Activated CD8-positive, alpha-beta memory T cell treated with anti-CD3 and anti-CD28 coated beads for 1 hour (primary cell): ENCODE measurements around the gene TPP1.

Source experiments
- DNase-seq, 2 donors: peaks; one replicate each; pipeline ENCODE4 v3.0.0-alpha.2; 2020; ENCODE audit warnings: low read depth in 1 of 2; ENCODE audit errors: extremely low read depth in 1 of 2

TPP1 gene

DNA sequence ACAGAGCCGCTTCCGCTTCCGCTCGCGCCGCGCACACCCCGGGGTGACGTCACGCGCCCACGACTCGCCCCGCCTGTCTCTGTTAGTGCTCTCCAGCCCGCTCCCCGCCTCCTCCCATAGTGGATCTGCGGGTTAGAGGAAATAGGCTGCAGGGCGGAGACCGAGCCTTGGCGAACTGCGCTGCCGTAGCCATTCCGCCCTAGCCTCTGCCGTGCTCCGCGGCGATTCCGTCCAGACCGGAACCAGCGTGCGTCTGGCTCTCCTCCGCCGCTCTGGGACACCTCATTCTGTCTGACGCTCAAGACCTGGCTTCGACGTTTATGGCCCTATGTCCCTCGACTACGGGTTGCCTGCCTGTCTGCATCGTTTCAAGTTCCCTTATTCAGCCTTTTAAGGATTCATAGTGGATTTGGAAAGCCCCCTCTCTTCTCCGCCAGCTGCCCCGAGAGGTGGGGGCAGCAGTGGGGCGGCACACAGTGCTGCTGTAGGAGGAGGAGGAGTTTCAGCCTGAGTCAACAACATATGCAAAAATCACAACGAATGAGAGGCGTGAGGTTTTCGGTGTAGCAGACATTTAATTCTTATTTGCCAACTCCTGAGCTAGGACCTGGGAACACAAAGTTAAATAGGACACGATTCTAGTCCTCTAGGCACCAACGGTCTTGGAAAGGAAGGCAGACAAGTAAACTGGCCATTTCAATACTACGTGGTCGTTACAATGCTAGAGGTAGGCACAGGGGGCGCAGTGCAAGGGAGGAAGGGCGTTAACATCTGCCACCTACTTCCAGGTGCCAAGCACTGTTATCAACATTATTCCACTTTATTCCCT is 6.8 kb downstream of the TPP1 start, which contains the start of gene TAF10:
TAF10 (minus strand) TSS at position 4 of the 829 bp plus-strand sequence. CDS start 27 bp downstream, outside the sequence.
- DNase-seq: peak; percentile 92 to 95

DNA sequence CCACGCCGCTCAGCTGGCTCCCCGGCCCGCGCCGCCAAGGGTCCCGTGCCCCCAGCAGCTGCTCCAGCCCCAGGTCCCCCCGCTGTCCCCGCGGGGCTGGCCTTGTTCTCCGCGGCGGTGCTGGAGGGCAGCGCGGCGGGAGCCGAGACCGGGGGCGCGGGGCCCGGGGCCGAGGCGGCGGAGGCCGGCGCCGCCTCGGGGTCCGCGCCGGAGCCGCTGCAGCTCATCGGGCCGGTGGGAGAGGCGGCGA is 7.3 kb downstream of the TPP1 start:
- no peak for DNase-seq

DNA sequence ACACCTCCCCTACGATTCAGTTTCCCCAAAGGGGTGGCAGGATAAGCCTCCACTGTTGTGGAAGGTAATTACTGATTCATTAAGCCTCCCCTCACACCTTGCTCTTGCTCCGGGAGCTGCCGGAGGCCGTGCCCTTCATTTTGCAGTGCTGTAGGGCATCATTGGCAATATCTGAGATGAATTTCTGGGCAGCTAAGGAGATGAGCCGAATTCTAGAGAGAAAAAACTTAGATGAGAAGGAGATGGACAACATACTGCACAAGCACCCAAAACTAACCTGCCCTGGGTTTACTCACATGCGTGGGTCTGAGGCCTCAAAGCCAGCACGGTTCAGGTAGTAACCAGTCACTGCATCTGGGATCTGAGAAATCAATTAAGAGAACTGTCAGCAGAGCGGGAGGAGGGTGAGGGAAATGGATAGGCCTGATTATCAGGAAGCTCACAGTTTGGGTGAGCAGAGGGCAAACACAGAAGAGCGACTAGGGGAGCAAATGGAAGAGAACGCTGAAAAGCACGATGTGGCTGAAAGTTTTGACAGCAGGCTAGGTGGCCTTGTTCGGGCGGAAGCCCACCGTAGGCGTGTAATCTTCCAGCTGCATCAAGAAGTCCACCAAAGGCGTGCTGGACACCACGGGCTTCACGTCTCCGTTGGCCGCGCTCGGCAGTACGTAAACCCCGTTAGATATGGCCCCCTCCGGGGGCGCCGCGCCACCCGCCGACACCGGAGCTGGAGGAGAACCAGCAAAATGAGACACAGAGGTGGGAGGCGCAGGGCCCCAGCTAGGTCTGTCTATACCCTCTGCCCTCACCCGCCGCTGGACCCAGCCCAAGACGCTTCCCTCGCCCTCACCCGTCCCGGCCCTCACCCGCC is 7.9 kb downstream of the TPP1 start:
- DNase-seq: no peak

DNA sequence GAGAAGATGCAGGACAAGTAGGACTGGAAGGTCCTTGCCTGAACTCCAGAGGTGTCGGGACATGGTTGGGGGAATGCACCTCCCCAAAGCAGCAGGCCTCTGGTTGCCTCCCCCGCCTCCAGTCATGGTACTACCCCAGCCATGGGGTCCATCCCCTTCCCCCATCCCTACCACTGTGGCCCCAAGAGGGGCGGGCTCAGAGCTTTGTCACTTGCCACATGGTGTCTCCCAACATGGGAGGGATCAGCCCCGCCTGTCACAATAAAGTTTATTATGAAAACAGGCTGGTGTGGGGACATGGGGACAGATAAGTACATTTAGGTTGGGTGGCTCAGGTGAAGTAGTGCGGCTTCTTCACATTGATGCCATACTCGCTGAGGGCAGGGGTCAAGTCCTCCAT is 8.6 kb downstream of the TPP1 start:
- no peak for DNase-seq

DNA sequence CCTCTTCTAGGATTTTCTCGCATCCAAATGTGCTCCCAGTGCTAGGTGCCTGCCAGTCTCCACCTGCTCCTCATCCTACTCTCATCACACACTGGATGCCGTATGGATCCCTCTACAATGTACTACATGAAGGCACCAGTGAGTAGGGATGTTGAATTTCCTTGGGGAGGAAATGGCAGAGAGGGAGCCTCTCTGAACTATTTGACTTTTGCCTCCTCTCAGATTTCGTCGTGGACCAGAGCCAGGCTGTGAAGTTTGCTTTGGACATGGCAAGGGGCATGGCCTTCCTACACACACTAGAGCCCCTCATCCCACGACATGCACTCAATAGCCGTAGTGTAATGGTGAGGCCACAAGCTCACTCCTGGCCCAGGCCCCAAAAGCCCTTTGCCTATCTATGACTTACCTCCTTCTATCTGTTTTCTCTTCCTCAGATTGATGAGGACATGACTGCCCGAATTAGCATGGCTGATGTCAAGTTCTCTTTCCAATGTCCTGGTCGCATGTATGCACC is 9.7 kb downstream of the TPP1 start:
- DNase-seq: no peak

DNA sequence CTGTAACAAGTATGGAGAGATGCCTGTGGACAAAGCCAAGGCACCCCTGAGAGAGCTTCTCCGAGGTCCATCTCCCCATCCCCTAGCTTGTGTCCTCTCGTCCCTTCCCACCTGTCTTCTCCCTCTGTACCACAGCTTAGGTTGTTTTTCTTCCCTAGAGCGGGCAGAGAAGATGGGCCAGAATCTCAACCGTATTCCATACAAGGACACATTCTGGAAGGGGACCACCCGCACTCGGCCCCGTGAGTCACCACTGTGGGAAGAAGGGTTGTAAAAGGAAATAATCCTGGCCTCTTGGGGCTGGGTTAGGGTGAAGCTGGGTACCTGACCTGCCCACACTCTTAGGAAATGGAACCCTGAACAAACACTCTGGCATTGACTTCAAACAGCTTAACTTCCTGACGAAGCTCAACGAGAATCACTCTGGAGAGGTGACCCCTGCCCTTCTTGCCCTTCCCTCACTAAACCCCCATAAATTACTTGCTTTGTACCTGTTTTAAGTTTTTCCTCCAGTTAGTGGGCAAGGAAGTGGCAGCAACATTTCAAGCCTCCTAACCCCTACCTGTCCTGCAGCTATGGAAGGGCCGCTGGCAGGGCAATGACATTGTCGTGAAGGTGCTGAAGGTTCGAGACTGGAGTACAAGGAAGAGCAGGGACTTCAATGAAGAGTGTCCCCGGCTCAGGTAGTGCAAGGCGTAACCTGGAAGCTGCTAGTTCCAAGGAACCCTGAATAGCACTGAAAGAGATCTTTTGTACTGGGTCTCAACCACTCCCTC is 10.3 kb downstream of the TPP1 start:
- no peak for DNase-seq

DNA sequence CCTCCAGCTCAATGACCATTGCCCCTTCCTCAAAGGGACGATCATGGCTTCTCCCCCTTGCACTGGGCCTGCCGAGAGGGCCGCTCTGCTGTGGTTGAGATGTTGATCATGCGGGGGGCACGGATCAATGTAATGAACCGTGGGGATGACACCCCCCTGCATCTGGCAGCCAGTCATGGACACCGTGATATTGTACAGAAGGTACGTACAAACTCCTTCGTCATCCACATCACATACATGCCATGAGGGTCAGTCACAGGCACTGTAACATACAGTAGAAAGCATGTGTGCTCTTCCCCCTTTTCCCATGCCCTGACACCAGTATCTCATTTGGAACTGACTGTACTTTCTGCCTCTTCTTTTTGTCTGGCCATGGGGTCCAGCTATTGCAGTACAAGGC is 11.2 kb downstream of the TPP1 start:
- no peak for DNase-seq

DNA sequence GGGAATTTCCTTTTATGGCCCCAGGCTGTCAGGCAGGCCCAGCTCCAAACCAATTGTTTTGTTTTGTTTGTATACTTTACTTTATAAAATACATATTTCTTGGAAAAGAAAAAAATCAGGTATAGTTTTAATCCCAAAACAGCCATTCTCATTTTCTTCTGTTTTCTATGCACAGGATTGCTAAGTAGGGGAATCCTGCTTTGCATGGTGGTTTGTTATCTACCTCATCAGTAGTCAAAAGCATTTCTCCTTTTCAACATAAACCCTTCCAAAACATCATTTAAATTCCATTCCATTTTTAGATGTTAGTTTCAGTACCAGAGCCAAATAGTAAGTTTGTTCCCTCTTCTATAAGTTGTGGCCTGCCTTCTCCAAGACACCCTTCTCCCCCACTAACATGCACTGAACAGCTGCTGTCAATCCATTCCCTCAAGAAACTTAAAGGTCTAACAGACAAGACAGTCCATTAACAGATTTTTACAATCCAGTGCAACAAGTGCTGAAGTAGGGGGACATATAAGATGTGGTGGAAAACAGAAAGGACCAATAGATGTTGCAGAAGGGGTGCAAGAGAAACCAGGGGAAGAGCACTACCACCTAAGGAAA is 11.9 kb downstream of the TPP1 start:
- DNase-seq: no peak

DNA sequence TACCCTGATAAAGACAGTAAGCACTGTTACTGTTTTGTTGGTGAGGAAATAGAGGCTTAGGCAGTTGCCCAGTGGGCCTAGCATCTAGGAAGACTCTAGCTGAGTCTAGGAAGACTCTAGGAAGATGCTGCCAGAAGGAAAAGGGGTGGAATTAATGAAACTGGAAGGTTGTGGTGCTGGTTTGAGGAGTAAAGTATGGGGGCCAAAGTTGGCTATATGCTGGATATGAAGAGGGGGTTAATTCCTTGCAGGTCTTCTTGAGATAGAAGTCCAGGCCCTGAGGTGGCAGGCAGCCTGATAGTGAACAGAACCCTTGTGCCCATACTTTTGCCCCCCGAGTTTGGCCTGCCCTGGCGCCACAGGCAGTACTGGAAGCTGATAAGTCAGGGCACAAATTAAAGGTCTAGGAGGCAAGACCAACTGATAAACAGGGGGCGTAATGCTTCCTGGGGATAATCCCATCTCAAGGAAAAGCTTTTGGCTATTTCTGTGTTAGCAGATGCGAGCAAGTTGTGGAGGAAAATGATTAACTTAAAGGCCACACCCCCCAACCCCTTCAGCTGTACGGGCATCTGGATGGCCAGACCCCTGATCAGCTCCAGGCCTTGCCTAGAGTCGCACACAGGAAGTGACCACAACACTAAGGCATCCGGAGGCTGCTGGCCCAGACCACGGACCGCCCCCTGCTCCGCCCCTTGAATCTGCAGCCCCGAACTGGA is 12.6 kb downstream of the TPP1 start:
- DNase-seq: no peak

DNA sequence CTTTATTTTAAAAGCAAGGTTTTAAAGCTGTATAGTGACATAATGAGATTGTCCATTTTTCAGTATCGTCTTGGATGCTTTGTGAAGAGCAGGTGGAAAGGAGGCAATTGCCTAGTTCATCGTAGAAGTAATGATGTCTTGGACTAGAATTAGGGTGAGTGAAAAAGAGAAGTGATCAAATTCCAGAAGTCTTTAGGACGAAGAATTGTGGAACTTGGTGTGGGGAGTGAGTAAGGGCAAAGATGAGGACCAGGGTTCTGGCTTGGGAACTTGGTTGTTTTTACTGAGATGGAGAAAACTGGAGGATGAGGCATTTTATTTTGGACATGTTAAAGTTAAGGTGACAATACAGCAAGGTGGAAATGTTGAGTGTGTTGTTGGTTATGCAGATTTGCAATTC is 14.4 kb downstream of the TPP1 start:
- no peak for DNase-seq

DNA sequence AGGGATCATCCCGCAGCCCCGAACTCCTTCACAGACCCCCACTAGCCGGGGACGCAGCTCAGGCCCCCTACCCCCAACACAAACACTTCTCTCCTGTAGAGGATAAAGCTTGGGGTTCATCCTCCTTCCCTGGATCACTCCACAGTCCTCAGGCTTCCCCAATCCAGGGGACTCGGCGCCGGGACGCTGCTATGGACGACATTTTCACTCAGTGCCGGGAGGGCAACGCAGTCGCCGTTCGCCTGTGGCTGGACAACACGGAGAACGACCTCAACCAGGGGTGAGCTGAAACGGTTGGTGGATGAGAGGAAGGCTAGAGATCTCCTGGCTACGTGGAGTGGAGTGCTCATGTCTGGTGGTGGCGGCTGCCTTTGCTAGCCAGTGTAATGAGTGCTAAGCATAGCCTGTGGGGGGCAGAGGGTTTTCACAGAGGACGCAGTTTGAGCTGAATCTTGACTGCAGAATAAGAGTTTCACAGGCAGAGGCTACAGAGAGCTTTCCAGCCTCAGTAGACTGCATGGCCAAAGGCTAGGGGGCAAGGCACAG is 15.1 kb downstream of the TPP1 start:
- DNase-seq: peak in 1 of 2 donors; percentile 33

DNA sequence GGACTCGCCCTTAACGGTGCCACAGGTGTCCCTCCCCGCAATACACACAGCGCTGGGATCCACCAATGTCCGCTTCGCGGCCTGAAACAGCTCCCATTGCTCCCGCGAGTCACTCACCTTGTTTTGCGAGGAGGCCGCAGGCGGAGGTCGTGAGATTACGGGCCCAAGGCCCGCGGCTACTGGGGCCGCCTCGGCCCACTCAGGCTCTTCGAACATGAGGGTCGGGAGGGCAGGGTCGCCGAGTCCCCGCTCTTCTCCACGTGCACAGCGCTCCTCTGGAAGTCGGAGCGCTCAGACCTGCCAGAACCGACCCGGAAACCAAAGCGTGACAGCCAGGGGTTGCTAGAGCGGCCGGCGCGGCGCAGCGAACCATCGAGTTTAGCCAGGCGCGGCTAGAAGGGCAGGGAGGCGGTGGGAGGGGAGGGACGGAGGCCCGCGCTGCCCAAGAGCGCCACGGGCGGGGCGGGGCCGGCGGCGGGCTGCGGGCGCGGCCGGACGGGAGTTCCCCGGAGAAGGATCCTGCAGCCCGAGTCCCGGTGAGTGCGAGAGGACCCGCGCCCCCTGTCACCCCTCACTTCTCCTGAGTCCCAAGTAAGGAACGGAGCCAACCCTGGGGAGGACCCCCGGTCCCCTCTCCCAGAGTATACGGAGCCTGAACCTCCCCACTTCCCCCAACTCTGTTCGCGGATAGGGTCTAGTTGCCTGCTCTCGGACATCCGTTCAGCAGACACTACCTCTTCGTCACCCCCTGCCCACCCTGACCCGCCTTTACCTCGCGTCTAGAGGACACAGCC is 15.7 kb downstream of the TPP1 start, which contains the start of the genes ILK and RRP8:
ILK (plus strand) TSS at position 488 of the 794 bp plus-strand sequence. CDS start 498 bp downstream, outside the sequence.
RRP8 (minus strand) TSS at position 330 of the 794 bp plus-strand sequence; CDS start at position 216, 114 bp downstream.
- DNase-seq: peak; percentile 71 to 74

DNA sequence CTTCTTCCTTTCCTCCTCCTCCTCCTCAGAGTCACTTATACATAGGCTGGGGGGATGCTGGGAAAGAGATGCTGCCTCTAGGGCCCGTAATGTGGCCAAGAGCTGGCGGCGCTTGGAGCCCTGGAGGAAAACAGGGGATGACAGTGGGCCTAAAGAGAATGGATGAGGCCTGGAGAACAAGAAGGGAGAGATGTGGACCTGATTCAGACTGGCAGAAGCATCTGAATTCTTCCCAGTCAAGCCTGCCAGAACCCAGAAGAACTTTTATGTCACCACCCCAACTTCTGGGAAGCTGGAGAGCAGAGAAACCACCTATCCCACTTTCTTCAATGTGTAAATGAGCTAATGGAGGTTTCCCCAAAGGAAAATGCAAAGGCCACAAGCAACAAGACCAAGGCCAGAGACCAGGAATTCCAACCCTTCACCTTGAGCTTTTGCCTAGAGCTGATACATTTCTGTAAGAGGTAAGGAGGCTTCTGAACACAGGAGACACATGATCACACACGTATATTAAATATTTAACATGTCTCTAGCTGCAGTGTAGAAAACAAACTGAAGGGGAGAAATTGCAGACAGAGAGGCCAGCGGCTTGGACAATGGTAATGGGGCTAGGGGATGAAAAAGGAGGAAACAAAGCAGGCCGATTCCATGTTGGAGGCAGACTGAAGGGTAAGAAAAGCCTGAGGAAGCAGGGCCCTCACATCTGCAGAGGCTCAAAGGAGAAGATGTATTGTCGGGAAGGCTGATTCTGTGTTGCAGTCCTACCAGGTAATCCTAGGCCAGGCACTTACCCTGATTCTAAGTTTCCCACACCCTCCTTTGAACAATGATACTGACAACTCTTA is 16.9 kb downstream of the TPP1 start:
- DNase-seq: no peak

DNA sequence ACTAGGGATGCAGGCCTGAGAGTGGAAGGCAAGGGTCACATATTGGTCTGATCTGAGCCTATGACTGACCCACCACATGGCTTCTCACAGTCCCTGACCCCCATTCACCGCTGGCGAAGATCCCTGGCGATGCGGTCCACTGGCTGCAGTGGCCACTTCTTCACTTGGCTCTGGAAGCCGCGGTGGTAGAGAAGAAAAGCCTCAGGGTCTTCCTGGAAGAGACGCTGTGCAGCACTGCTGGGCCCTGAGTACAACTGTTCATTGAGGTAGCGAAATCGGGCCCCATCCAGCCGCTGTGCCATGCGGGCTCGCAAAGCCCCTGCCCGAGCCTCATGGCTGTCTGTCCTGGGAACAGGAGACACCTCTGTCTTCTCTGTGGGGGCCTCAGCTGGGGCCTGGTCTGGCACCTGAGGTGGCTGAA is 18.2 kb downstream of the TPP1 start:
- DNase-seq: no peak

DNA sequence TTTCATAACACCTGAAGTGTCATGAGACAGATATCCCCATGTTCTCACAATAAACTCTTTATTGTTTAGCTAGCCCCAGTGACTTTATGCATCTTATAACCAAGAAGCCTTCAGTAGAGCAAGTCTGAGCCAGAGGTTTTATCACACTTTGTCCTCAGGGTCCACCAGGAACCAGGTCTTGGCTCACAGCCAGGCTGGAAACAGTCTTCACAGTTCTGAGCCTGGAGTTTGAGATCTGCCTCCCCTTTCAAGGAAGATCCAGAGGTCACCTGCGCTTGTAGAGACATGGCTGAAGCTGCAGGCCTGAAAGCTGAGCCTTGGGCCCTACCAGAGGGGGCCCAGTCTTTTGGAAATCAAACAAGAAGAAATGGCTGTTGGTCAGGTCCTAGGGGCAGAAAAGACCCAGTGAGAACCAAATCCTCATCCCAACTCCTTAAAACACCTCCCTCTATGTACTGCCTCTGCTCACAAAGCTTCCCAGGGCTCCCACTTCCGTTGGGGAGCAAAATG is 19.3 kb downstream of the TPP1 start:
- no peak for DNase-seq

DNA sequence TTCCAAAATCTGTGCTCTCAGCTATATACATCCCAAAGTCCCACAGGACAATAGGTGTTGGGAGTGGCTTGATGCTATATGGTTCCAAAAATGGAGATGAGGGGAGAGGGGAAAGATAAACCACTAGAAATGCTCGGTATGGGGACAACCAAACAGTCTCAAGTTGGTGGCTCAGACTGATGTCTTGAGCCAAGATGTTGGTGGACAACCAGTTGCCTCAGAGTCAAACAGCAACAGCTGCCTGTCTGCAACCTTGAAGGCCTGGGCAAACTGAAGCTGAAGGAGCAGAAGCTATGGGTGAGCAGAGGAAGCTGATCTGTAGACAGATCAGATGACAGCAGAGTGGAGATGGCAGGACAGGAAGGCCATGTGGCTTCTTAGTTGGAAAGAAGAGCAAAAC is 19.8 kb downstream of the TPP1 start:
- DNase-seq: no peak

DNA sequence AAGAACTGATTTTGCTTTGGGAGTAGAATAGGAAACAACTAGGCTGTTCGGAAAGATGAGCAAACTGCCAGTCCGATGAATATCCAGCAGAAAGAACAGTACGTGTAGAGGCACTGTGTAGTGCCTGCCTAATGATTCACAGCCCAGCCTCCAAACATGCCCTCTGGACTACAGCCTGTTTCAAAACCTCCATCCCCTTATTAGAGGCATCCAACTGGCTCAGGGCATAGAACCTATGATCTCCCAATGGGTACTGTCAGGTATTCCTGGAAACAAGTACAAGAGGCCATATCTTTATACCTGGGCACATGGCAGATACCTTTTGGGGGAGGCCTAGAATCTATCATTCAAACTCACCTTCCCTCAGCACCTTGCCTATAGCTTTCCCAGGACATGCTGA is 20.7 kb downstream of the TPP1 start:
- no peak for DNase-seq
